D721Med (cell line): ENCODE measurements around the gene PKN2.

ENCODE experiments used
- DNase-seq: peaks from one replicate; pipeline ENCODE4 v3.0.0; 2011; ENCODE audit warnings: low spot score; ENCODE audit not compliant: insufficient read length
- FAIRE-seq: peaks from 2 replicates; lab custom pipeline; 2011; peaks lifted over from hg19 to GRCh38; lab: Jason Lieb, UNC
- CTCF ChIP-seq: IDR thresholded peaks from 2 replicates; pipeline ENCODE4 v1.5.1; 2012; ENCODE audit warnings: mild to moderate bottlenecking, control low read depth; ENCODE audit not compliant: insufficient read depth; ENCODE audit errors: missing control alignments

Gene PKN2

GRCh38 chr1:88735382-88735781, 51.3 kb downstream of the PKN2 start:
- TF ChIP-seq CTCF = no peak
- no peak for DNase-seq
- FAIRE-seq = no peak

GRCh38 chr1:88735909-88736308, 51.8 kb downstream of the PKN2 start:
- DNase-seq = no peak

GRCh38 chr1:88736633-88737248, 52.7 kb downstream of the PKN2 start:
- DNase-seq (no peak), FAIRE-seq (no peak)
- TF ChIP-seq CTCF = peak; percentile 38

More at GRCh38 chr1:88735909-88736308, 51.8 kb downstream of the PKN2 start:
- peak; percentile 46 for FAIRE-seq
- TF ChIP-seq CTCF = no peak

GRCh38 chr1:88737338-88737927, 53.4 kb downstream of the PKN2 start:
- FAIRE-seq (no peak), DNase-seq (no peak)
- no peak for TF ChIP-seq CTCF

- no peak for DNase-seq
- no peak for TF ChIP-seq CTCF
- FAIRE-seq = no peak
These were observed 56.7 kb downstream of the PKN2 start for GRCh38 chr1:88740784-88741183.

- DNase-seq (no peak), FAIRE-seq (no peak)
- TF ChIP-seq CTCF = no peak
These were observed 57.3 kb downstream of the PKN2 start for GRCh38 chr1:88741413-88741812.

- no peak for TF ChIP-seq CTCF
- FAIRE-seq (no peak), DNase-seq (no peak)
These were observed 58.5 kb downstream of the PKN2 start for GRCh38 chr1:88742531-88742930.
